K562 treated with DMSO at 1 percent for 24 hours (cell line): Measurements from ENCODE around the gene BRAT1. TPM values are rescaled to one million over a fixed set of nuclear protein-coding genes. Genes with fewer than 3 reads are reported as not detected.

Source experiments
- total RNA-seq: library from RNA; unstranded; fragments of 300-600 nt; gene quantifications from 2 replicates; pipeline ENCODE4 v1.2.3, GENCODE V29; 2022; ENCODE audit warnings: low read depth; ENCODE audit not compliant: insufficient read depth

The BRAT1 gene
- 64.4 and 76.4 TPM in 2 replicates for total RNA-seq

DNA sequence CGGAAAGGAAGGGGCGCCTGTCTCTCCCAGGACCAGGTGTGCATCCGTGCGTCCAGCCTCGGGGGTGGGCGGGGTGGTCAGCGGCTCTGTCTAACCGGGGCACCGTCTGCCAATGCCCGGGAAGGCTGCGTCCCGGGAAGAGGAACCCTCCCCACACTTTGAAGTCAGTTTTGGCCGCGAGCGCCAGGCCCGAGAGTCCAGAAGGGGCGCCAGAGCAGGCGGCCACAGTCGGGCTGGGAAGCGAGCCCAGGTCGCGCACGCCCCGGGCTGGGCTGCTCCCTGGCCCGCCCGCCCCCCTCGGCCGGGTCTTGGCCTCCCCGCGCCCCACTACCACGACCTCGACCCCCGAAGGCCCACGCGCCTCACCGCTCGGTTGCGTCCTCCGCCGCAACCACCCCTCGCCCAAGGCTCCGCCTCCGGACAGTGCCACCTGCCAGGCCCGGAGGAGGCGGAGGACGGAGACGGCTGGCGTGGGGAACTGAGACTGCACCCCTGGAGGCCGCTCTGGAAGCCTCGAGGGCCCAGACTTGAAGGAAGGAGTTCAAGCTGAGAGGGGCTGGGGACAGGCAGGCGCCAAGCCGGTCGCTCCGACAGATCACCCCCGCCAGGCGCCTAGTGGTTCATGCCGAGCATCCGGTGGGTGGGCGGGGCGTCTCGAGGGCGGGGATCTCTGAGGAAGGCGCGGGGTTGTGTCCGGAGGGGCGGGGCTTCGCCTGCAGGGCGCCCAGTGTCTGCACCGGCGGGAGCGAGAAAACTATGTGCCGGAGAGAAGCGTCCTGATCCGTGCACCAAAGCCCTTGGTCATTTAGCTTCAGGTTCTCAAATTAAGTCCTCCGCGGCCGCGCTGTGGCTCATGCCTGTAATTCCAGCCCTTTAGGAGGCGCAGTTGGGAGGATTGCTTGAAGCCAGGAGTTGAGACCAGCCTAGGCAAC is at the start of gene BRAT1:
Gene BRAT1, minus strand, starts transcription at position 404 of the 932 bp plus-strand sequence. CDS start 1,093 bp downstream, outside the sequence.

GRCh38 chr7:2558629-2559282 is 3.4 kb upstream of the BRAT1 start, which contains the start of gene IQCE:
Gene IQCE, plus strand, starts transcription at chr7:2558979. Its CDS starts 203 bp downstream, at chr7:2559182.

GRCh38 chr7:2519119-2519930 is 36.0 kb downstream of the BRAT1 start, which contains the start of gene LFNG:
Gene LFNG, plus strand, starts transcription at chr7:2519774. Its CDS starts 88 bp downstream, at chr7:2519862.

Other genes with a start within 250 kb of the BRAT1 start
- 22.9 and 23.1 TPM in 2 replicates for gene SNX8, start 241.1 kb downstream of the BRAT1 start, total RNA-seq
- 184 and 189 TPM in 2 replicates for gene EIF3B, start 200.7 kb downstream of the BRAT1 start, total RNA-seq
- 58.3 and 62.6 TPM in 2 replicates for gene CHST12, start 151.9 kb downstream of the BRAT1 start, total RNA-seq
- not detected in 2 replicates for gene GRIFIN, start 79.1 kb downstream of the BRAT1 start, total RNA-seq
- 0.76 and 0.83 TPM in 2 replicates for gene LFNG, start 35.8 kb downstream of the BRAT1 start, total RNA-seq
- 8.7 and 11.5 TPM in 2 replicates for gene IQCE, start 3.5 kb upstream of the BRAT1 start, total RNA-seq
- 11.2 TPM in 2 replicates for gene TTYH3, start 76.5 kb upstream of the BRAT1 start, total RNA-seq
- gene AMZ1, start 132.7 kb upstream of the BRAT1 start, total RNA-seq, result 0.07 TPM in 1 of 2 replicates, not detected in the other